Stimulated activated CD8-positive, alpha-beta memory T cell treated with anti-CD3 and anti-CD28 coated beads, Interleukin-7, amount 100 ng/mL, for 4 hours (primary cell): ENCODE results near the gene RFPL4AL1.
"Not testable (repeated sequence)": the region's sequence is repeated elsewhere in the genome, so short reads cannot be mapped to it uniquely, and the experiment has no call there.

Experiments used
- DNase-seq, 2 donors: peaks; one replicate each; pipeline ENCODE4 v3.0.0-alpha.2; 2020; ENCODE audit warnings: low read depth in 2 of 2

Gene RFPL4AL1

GRCh38 chr19:55768818-55769217, at the start of gene RFPL4AL1:
TSS of gene RFPL4AL1 (plus strand) at chr19:55769118. CDS start at chr19:55771805, 2,687 bp downstream.
- DNase-seq: not testable (repeated sequence)

GRCh38 chr19:55720214-55720746, 48.6 kb upstream of the RFPL4AL1 start:
- DNase-seq: no peak

GRCh38 chr19:55720801-55721200, 48.1 kb upstream of the RFPL4AL1 start:
- no peak for DNase-seq

GRCh38 chr19:55723491-55723890, 45.4 kb upstream of the RFPL4AL1 start:
- no peak for DNase-seq

GRCh38 chr19:55730378-55730777, 38.5 kb upstream of the RFPL4AL1 start:
- DNase-seq: not testable (repeated sequence)

- no peak for DNase-seq
These were observed 30.6 kb upstream of the RFPL4AL1 start, which contains the start of gene NLRP9 for GRCh38 chr19:55738302-55738701. TSS of gene NLRP9 (minus strand) at chr19:55738402. CDS start at chr19:55738374, 28 bp downstream.

GRCh38 chr19:55750715-55751114, 18.2 kb upstream of the RFPL4AL1 start:
- DNase-seq: no peak

- DNase-seq: no peak
These were observed 15.5 kb upstream of the RFPL4AL1 start for GRCh38 chr19:55753401-55753800.

GRCh38 chr19:55756808-55757207, 12.1 kb upstream of the RFPL4AL1 start:
- DNase-seq: not testable (repeated sequence)

- DNase-seq: not testable (repeated sequence)
These were observed 10.1 kb upstream of the RFPL4AL1 start, which contains the start of gene RFPL4A for GRCh38 chr19:55758797-55759196. TSS of gene RFPL4A (plus strand) at chr19:55759097. CDS start at chr19:55761801, 2,704 bp downstream.

- DNase-seq: no peak
These were observed 2.5 kb upstream of the RFPL4AL1 start for GRCh38 chr19:55766466-55766865.

GRCh38 chr19:55769632-55770031, 714 bp downstream of the RFPL4AL1 start:
- DNase-seq: not testable (repeated sequence)

- no peak for DNase-seq
These were observed 8.6 kb downstream of the RFPL4AL1 start for GRCh38 chr19:55777528-55777927.

- no peak for DNase-seq
These were observed 9.4 kb downstream of the RFPL4AL1 start for GRCh38 chr19:55778331-55778730.

GRCh38 chr19:55781112-55781511, 12.2 kb downstream of the RFPL4AL1 start:
- no peak for DNase-seq

- DNase-seq: no peak
These were observed 26.1 kb downstream of the RFPL4AL1 start for GRCh38 chr19:55795021-55795420.

GRCh38 chr19:55801416-55801815, 32.5 kb downstream of the RFPL4AL1 start:
- DNase-seq: no peak

GRCh38 chr19:55802281-55802680, 33.4 kb downstream of the RFPL4AL1 start:
- DNase-seq: no peak

GRCh38 chr19:55809381-55810058, 40.6 kb downstream of the RFPL4AL1 start:
- DNase-seq: no peak

- no peak for DNase-seq
These were observed 42.4 kb downstream of the RFPL4AL1 start for GRCh38 chr19:55811340-55811739.

- DNase-seq: no peak
These were observed 43.5 kb downstream of the RFPL4AL1 start for GRCh38 chr19:55812449-55812848.

- no peak for DNase-seq
These were observed 45.0 kb downstream of the RFPL4AL1 start for GRCh38 chr19:55813906-55814305.

- DNase-seq: no peak
These were observed 51.1 kb downstream of the RFPL4AL1 start for GRCh38 chr19:55820037-55820436.
